ENCODE results near the gene CDC45.

The CDC45 gene

GRCh38 chr22:19509191-19509590 lies 29.5 kb downstream of the CDC45 start:
- H3K9me3 ChIP-seq (ENCODE audit: control insufficient read depth, insufficient read depth, low read depth, low read length): no peaks in the 10 kb centered on the region
- no peaks in the 10 kb centered on the region for H3K27me3 ChIP-seq (ENCODE audit: control insufficient read depth, insufficient read depth, low read length)
- H3K4me1 ChIP-seq (ENCODE audit: control insufficient read depth, insufficient read depth, low read length): no peaks in the 10 kb centered on the region
- no peak overlapping the region for H3K4me3 ChIP-seq (ENCODE audit: low read depth, low read length)
- H3K27ac ChIP-seq (ENCODE audit: low read depth, low read length): no peak overlapping the region
- H3K36me3 ChIP-seq (ENCODE audit: control insufficient read depth, insufficient read depth, low read length): peaks cover 80% of the 10 kb centered on the region
- H3K9ac ChIP-seq (ENCODE audit: low read length): no peak overlapping the region

GRCh38 chr22:19509923-19510322 lies 30.2 kb downstream of the CDC45 start:
- no peaks in the 10 kb centered on the region for H3K27me3 ChIP-seq (ENCODE audit: control insufficient read depth, insufficient read depth, low read length)
- no peaks in the 10 kb centered on the region for H3K9me3 ChIP-seq (ENCODE audit: control insufficient read depth, insufficient read depth, low read depth, low read length)
- H3K27ac ChIP-seq (ENCODE audit: low read depth, low read length): no peak overlapping the region
- no peaks in the 10 kb centered on the region for H3K4me1 ChIP-seq (ENCODE audit: control insufficient read depth, insufficient read depth, low read length)
- H3K4me3 ChIP-seq (ENCODE audit: low read depth, low read length): no peak overlapping the region
- H3K36me3 ChIP-seq (ENCODE audit: control insufficient read depth, insufficient read depth, low read length): peaks cover 85% of the 10 kb centered on the region
- no peak overlapping the region for H3K9ac ChIP-seq (ENCODE audit: low read length)

- H3K9me3 ChIP-seq (ENCODE audit: control insufficient read depth, insufficient read depth, low read depth, low read length): no peaks in the 10 kb centered on the region
- H3K27ac ChIP-seq (ENCODE audit: low read depth, low read length): no peak overlapping the region
- H3K4me1 ChIP-seq (ENCODE audit: control insufficient read depth, insufficient read depth, low read length): no peaks in the 10 kb centered on the region
- peaks cover 85% of the 10 kb centered on the region for H3K36me3 ChIP-seq (ENCODE audit: control insufficient read depth, insufficient read depth, low read length)
- no peak overlapping the region for H3K9ac ChIP-seq (ENCODE audit: low read length)
- no peaks in the 10 kb centered on the region for H3K27me3 ChIP-seq (ENCODE audit: control insufficient read depth, insufficient read depth, low read length)
- no peak overlapping the region for H3K4me3 ChIP-seq (ENCODE audit: low read depth, low read length)
These were observed 31.2 kb downstream of the CDC45 start for GRCh38 chr22:19510919-19511341.

GRCh38 chr22:19513823-19514222 lies 34.1 kb downstream of the CDC45 start:
- H3K9ac ChIP-seq (ENCODE audit: low read length): no peak overlapping the region
- no peaks in the 10 kb centered on the region for H3K9me3 ChIP-seq (ENCODE audit: control insufficient read depth, insufficient read depth, low read depth, low read length)
- no peaks in the 10 kb centered on the region for H3K27me3 ChIP-seq (ENCODE audit: control insufficient read depth, insufficient read depth, low read length)
- H3K36me3 ChIP-seq (ENCODE audit: control insufficient read depth, insufficient read depth, low read length): peaks cover 86% of the 10 kb centered on the region
- H3K4me1 ChIP-seq (ENCODE audit: control insufficient read depth, insufficient read depth, low read length): no peaks in the 10 kb centered on the region
- no peak overlapping the region for H3K4me3 ChIP-seq (ENCODE audit: low read depth, low read length)
- H3K27ac ChIP-seq (ENCODE audit: low read depth, low read length): no peak overlapping the region

GRCh38 chr22:19514831-19515565 lies 35.3 kb downstream of the CDC45 start:
- peaks cover 86% of the 10 kb centered on the region for H3K36me3 ChIP-seq (ENCODE audit: control insufficient read depth, insufficient read depth, low read length)
- H3K27ac ChIP-seq (ENCODE audit: low read depth, low read length): no peak overlapping the region
- H3K9ac ChIP-seq (ENCODE audit: low read length): no peak overlapping the region
- H3K4me1 ChIP-seq (ENCODE audit: control insufficient read depth, insufficient read depth, low read length): no peaks in the 10 kb centered on the region
- no peaks in the 10 kb centered on the region for H3K9me3 ChIP-seq (ENCODE audit: control insufficient read depth, insufficient read depth, low read depth, low read length)
- H3K4me3 ChIP-seq (ENCODE audit: low read depth, low read length): no peak overlapping the region
- no peaks in the 10 kb centered on the region for H3K27me3 ChIP-seq (ENCODE audit: control insufficient read depth, insufficient read depth, low read length)

GRCh38 chr22:19515654-19516377 lies 36.1 kb downstream of the CDC45 start:
- Histone ChIP-seq H3K9me3 (ENCODE audit: control insufficient read depth, insufficient read depth, low read depth, low read length) (no peaks in the 10 kb centered on the region), H3K27me3 (ENCODE audit: control insufficient read depth, insufficient read depth, low read length) (peaks cover 2% of the 10 kb centered on the region; the same call in 1 of the 2 replicates), H3K27ac (ENCODE audit: low read depth, low read length) (no peak overlapping the region), H3K9ac (ENCODE audit: low read length) (no peak overlapping the region), H3K36me3 (ENCODE audit: control insufficient read depth, insufficient read depth, low read length) (peaks cover 83% of the 10 kb centered on the region), H3K4me3 (ENCODE audit: low read depth, low read length) (no peak overlapping the region), H3K4me1 (ENCODE audit: control insufficient read depth, insufficient read depth, low read length) (no peaks in the 10 kb centered on the region)

GRCh38 chr22:19516378-19517170 lies 36.9 kb downstream of the CDC45 start:
- peaks cover 77% of the 10 kb centered on the region for H3K36me3 ChIP-seq (ENCODE audit: control insufficient read depth, insufficient read depth, low read length)
- no peak overlapping the region for H3K27ac ChIP-seq (ENCODE audit: low read depth, low read length)
- no peaks in the 10 kb centered on the region for H3K9me3 ChIP-seq (ENCODE audit: control insufficient read depth, insufficient read depth, low read depth, low read length)
- H3K4me3 ChIP-seq (ENCODE audit: low read depth, low read length): no peak overlapping the region
- no peak overlapping the region for H3K9ac ChIP-seq (ENCODE audit: low read length)
- no peaks in the 10 kb centered on the region for H3K4me1 ChIP-seq (ENCODE audit: control insufficient read depth, insufficient read depth, low read length)
- peaks cover 4% of the 10 kb centered on the region; the same call in 1 of the 2 replicates for H3K27me3 ChIP-seq (ENCODE audit: control insufficient read depth, insufficient read depth, low read length)

GRCh38 chr22:19517171-19517500 lies 37.4 kb downstream of the CDC45 start:
- no peak overlapping the region for H3K9ac ChIP-seq (ENCODE audit: low read length)
- no peak overlapping the region for H3K27ac ChIP-seq (ENCODE audit: low read depth, low read length)
- H3K4me1 ChIP-seq (ENCODE audit: control insufficient read depth, insufficient read depth, low read length): peaks cover 2% of the 10 kb centered on the region; the same call in 1 of the 2 replicates
- H3K27me3 ChIP-seq (ENCODE audit: control insufficient read depth, insufficient read depth, low read length): peaks cover 9% of the 10 kb centered on the region
- H3K36me3 ChIP-seq (ENCODE audit: control insufficient read depth, insufficient read depth, low read length): peaks cover 74% of the 10 kb centered on the region
- H3K4me3 ChIP-seq (ENCODE audit: low read depth, low read length): no peak overlapping the region
- H3K9me3 ChIP-seq (ENCODE audit: control insufficient read depth, insufficient read depth, low read depth, low read length): no peaks in the 10 kb centered on the region

GRCh38 chr22:19517919-19518611 lies 38.3 kb downstream of the CDC45 start:
- Histone ChIP-seq H3K9me3 (ENCODE audit: control insufficient read depth, insufficient read depth, low read depth, low read length) (no peaks in the 10 kb centered on the region), H3K4me3 (ENCODE audit: low read depth, low read length) (no peak overlapping the region), H3K36me3 (ENCODE audit: control insufficient read depth, insufficient read depth, low read length) (peaks cover 66% of the 10 kb centered on the region), H3K4me1 (ENCODE audit: control insufficient read depth, insufficient read depth, low read length) (peaks cover 12% of the 10 kb centered on the region), H3K9ac (ENCODE audit: low read length) (no peak overlapping the region), H3K27me3 (ENCODE audit: control insufficient read depth, insufficient read depth, low read length) (peaks cover 19% of the 10 kb centered on the region), H3K27ac (ENCODE audit: low read depth, low read length) (no peak overlapping the region)

GRCh38 chr22:19518635-19519034 lies 38.9 kb downstream of the CDC45 start:
- Histone ChIP-seq H3K9ac (ENCODE audit: low read length) (no peak overlapping the region), H3K27me3 (ENCODE audit: control insufficient read depth, insufficient read depth, low read length) (peaks cover 24% of the 10 kb centered on the region), H3K9me3 (ENCODE audit: control insufficient read depth, insufficient read depth, low read depth, low read length) (no peaks in the 10 kb centered on the region), H3K27ac (ENCODE audit: low read depth, low read length) (no peak overlapping the region), H3K4me3 (ENCODE audit: low read depth, low read length) (no peak overlapping the region), H3K4me1 (ENCODE audit: control insufficient read depth, insufficient read depth, low read length) (peaks cover 13% of the 10 kb centered on the region), H3K36me3 (ENCODE audit: control insufficient read depth, insufficient read depth, low read length) (peaks cover 61% of the 10 kb centered on the region)

Data from HUES6 (cell line).